ENCODE results near the gene FLT4.

- TF ChIP-seq CTCF (IDR thresholded peaks at IDR 0.05; ENCODE audit: poor library complexity, severe bottlenecking) (no peak), EZH2 (IDR thresholded peaks at IDR 0.05; ENCODE audit: borderline replicate concordance, insufficient read depth, low read length, poor library complexity, severe bottlenecking) (no peak)
Observed at GRCh38 chr5:180637962-180638680, 11.3 kb downstream of the FLT4 start.
